GM23338 (cell line): ENCODE measurements around the gene NLRP6.
"Not testable (repeated sequence)": the region's sequence is repeated elsewhere in the genome, so short reads cannot be mapped to it uniquely, and the experiment has no call there.

Experiments
- CREB1 ChIP-seq: fragments of 250-450 bp; sonication (Bioruptor Pico); IDR thresholded peaks from 2 replicates; pipeline ENCODE4 v1.5.0; 2020; ENCODE audit warnings: low read depth, mild to moderate bottlenecking, moderate library complexity
- ETS1 ChIP-seq: IDR thresholded peaks from 2 replicates; pipeline ENCODE4 v1.6.1; 2016; ENCODE audit warnings: antibody characterized with exemption
- EZH2 ChIP-seq: fragments of 200-600 bp; sonication (generic); IDR thresholded peaks from one replicate; pipeline ENCODE4 v1.8.0; 2017; ENCODE audit warnings: antibody characterized with exemption, mild to moderate bottlenecking, low read depth; ENCODE audit not compliant: unreplicated experiment
- EZH2phosphoT487 ChIP-seq: fragments of 200-600 bp; sonication (generic); IDR thresholded peaks from one replicate; pipeline ENCODE4 v1.8.1; 2018; ENCODE audit warnings: antibody characterized with exemption; ENCODE audit not compliant: unreplicated experiment
- JUNB ChIP-seq: IDR thresholded peaks from one replicate; pipeline ENCODE4 v1.6.1; 2016; ENCODE audit warnings: antibody characterized with exemption; ENCODE audit not compliant: unreplicated experiment
- NANOG ChIP-seq: IDR thresholded peaks from 2 replicates; pipeline ENCODE4 v1.6.1; 2016; ENCODE audit warnings: antibody characterized with exemption, borderline replicate concordance
- POLR2AphosphoS5 ChIP-seq: IDR thresholded peaks from 2 replicates; pipeline ENCODE4 v1.6.1; 2016; ENCODE audit warnings: antibody characterized with exemption, low read depth
- STAT1 ChIP-seq: IDR thresholded peaks from one replicate; pipeline ENCODE4 v1.6.1; 2016; ENCODE audit warnings: antibody characterized with exemption; ENCODE audit not compliant: unreplicated experiment
- ZNF331 ChIP-seq: fragments of 250-450 bp; sonication (Bioruptor Pico); IDR thresholded peaks from 2 replicates; pipeline ENCODE4 v1.5.0; 2020; ENCODE audit warnings: low read depth, mild to moderate bottlenecking, moderate library complexity
- TF ChIP-seq, protein P1 (sequence below), 2 experiments: fragments of 200-600 bp in 1 of 2; sonication (generic) in 1 of 2; conservative IDR thresholded peaks; 2 replicates each; pipeline versions ENCODE4 v1.5.1 to v1.6.1; 2016 to 2017; ENCODE audit warnings: antibody characterized with exemption in 2 of 2, low read depth in 2 of 2, mild to moderate bottlenecking in 2 of 2, moderate library complexity in 1 of 2
- TF ChIP-seq, protein P2 (sequence below): IDR thresholded peaks from one replicate; pipeline ENCODE4 v1.6.1; 2018; ENCODE audit warnings: antibody characterized with exemption; ENCODE audit not compliant: unreplicated experiment

- TF ChIP-seq, protein P1, sequence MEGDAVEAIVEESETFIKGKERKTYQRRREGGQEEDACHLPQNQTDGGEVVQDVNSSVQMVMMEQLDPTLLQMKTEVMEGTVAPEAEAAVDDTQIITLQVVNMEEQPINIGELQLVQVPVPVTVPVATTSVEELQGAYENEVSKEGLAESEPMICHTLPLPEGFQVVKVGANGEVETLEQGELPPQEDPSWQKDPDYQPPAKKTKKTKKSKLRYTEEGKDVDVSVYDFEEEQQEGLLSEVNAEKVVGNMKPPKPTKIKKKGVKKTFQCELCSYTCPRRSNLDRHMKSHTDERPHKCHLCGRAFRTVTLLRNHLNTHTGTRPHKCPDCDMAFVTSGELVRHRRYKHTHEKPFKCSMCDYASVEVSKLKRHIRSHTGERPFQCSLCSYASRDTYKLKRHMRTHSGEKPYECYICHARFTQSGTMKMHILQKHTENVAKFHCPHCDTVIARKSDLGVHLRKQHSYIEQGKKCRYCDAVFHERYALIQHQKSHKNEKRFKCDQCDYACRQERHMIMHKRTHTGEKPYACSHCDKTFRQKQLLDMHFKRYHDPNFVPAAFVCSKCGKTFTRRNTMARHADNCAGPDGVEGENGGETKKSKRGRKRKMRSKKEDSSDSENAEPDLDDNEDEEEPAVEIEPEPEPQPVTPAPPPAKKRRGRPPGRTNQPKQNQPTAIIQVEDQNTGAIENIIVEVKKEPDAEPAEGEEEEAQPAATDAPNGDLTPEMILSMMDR (conservative IDR thresholded peaks at IDR 0.05; ENCODE audit: low read depth in 2 of 2): not testable (repeated sequence)
- TF ChIP-seq JUNB; STAT1; EZH2; POLR2AphosphoS5; CREB1 (CRISPR knock-in tag); EZH2phosphoT487; ETS1; NANOG; ZNF331: not testable (repeated sequence)
- TF ChIP-seq, protein P2, sequence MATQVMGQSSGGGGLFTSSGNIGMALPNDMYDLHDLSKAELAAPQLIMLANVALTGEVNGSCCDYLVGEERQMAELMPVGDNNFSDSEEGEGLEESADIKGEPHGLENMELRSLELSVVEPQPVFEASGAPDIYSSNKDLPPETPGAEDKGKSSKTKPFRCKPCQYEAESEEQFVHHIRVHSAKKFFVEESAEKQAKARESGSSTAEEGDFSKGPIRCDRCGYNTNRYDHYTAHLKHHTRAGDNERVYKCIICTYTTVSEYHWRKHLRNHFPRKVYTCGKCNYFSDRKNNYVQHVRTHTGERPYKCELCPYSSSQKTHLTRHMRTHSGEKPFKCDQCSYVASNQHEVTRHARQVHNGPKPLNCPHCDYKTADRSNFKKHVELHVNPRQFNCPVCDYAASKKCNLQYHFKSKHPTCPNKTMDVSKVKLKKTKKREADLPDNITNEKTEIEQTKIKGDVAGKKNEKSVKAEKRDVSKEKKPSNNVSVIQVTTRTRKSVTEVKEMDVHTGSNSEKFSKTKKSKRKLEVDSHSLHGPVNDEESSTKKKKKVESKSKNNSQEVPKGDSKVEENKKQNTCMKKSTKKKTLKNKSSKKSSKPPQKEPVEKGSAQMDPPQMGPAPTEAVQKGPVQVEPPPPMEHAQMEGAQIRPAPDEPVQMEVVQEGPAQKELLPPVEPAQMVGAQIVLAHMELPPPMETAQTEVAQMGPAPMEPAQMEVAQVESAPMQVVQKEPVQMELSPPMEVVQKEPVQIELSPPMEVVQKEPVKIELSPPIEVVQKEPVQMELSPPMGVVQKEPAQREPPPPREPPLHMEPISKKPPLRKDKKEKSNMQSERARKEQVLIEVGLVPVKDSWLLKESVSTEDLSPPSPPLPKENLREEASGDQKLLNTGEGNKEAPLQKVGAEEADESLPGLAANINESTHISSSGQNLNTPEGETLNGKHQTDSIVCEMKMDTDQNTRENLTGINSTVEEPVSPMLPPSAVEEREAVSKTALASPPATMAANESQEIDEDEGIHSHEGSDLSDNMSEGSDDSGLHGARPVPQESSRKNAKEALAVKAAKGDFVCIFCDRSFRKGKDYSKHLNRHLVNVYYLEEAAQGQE: not testable (repeated sequence)
Measured at GRCh38 chr11:324593-325517, 46.6 kb downstream of the NLRP6 start.
